HG03520 (cell line): ENCODE data around the gene HSPB8.
"Not testable (repeated sequence)": the region's sequence is repeated elsewhere in the genome, so short reads cannot be mapped to it uniquely, and the experiment has no call there.

Experiments used
- ATAC-seq: cut with Tn5 transposase; IDR thresholded peaks from one replicate; pipeline ENCODE4 v1.9.1; 2021; ENCODE audit warnings: mild to moderate bottlenecking, moderate library complexity; ENCODE audit not compliant: unreplicated experiment

HSPB8 gene

DNA sequence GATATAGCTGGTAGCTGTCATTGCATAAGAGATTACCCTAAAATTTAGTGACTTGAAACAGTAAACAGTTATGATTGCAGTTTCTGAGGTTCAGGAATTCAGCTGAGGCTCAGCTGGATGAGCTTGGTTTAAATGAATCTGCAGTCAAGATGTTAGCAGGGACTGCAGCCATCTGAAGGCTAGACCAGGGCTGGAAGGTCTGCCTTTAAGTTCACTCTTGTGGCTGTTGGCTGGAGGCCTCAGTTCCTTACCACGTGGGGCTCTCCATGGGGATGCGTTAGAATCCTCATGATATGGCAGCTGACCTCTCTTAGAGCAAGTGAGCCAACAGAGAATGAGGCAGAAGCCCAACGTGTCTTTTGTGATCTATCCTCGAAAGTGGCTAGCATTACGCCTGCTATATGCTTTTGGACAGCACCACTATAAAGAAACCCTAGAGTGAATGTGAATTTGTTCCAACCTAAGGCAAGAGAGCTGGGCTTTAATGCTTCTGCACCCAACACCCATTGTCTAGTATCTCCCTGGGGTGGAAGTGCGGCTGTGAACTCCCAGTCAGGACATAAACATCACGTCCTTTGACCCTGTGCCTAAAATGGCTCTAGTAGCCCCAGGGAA, 26.0 kb downstream of the HSPB8 start:
- no peak for ATAC-seq

DNA sequence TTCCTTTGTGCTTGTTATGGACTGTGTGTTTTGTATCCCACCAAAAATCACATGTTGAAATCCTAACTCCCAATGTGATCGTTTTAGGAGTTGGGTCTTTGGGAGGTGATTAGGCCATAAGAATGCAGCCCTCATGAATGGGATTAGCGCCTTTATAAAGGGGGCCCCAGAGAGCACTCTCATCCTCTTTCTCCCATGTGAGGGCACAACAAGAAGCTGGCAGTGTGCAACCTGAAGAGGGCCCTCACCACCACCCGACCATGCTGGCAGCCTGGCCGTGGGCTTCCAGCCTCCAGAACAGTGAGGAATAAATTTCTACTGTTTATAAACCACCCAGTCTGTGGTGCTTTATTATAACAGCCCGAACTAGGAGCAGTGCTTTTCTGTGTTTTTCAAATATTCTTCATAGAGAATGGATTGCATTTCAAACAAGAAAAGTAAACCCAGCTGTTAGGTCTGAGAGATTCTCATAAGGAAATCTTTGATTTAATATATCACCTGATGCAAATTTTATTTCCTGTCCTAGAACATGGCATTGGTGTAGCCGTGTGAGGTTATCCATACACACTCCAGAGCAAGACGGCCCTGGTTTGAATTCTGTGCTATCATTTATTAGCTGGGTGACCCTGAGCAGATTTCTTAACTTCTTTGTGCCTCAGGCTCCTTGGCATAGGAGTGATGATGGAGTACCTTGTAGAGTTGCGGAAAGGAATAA, 27.8 kb downstream of the HSPB8 start:
- ATAC-seq, result no peak

DNA sequence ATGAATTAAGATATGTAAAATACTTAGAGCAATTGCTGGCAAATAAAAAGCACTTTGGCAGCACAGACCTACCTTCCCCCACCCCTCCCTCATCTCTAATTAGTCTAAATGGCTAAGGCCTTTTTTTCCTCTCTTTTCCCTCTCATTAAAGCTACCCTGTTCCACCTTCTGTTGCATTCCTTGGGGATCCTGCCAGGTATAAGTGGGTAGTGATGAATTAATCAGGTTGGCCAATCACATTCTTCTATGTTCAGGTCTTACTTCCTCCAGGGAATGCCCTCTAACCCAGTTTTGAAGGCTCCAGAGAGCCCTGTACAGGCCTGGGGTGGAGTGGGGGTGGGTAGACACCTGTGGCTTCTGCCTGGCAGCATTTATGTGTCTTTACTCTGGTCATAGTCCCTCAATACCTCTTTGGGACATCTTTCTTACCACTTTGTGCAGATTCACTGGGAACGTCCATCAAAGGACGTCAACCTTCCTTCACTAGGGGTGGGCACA, 28.4 kb downstream of the HSPB8 start:
- ATAC-seq, result no peak

DNA sequence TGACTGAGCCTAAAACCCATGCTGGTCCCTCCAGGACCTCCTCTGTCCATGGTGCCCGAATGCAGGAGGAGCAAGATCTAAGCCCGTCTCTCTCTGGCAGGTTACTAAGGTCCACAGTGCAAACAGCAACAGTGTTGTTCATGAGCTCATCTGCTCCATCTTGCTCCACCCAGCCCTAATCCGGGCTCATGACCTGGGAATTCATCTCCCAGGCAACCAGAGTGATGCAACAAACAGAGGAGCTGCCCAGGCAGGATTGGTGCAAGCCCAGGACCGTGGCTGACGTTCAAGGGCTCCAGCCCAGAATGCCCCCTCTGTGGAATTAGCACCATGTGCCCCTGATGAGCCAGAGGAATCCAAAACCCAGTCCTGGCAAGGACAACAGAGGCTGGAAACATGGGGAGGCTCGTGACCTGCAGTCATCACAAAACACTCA, 29.9 kb downstream of the HSPB8 start:
- no peak for ATAC-seq

DNA sequence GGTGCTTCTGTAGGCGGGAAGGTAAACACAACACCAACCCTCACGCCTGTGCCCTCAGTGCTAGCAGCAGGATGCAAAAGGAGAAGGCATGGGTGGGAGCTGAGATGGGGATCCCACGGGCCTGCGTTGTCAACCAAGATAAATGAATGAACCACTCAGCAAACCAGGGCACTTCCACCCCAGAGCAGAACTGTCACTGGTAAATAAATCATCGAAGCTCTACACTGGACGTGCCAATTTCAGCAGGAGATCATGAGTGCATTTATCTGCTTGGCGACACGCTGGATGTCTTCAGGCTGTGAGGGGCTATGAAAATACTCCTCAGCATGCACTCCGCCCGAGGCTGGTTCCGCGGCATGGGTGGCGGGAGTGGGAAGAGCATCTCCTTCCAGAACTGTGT, 33.2 kb downstream of the HSPB8 start:
- ATAC-seq, result no peak

DNA sequence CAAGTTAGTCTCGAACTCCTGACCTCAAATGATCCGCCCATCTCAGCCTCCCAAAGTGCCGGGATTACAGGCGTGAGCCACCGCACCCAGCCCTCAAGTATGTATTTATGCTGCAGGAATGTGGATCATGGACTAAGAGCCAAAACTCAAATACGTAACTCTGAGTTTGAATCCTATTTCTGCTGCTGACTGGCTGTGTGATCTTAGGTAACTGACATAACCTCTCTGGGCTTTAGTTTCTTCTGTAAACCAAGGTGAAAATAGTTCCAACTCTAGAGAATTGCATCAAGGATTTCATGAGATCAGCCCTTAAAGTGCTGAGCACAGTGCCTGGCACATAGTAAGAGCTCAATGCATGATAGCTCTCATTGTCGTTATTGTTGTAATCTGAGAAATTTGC, 37.4 kb downstream of the HSPB8 start:
- ATAC-seq, result no peak

DNA sequence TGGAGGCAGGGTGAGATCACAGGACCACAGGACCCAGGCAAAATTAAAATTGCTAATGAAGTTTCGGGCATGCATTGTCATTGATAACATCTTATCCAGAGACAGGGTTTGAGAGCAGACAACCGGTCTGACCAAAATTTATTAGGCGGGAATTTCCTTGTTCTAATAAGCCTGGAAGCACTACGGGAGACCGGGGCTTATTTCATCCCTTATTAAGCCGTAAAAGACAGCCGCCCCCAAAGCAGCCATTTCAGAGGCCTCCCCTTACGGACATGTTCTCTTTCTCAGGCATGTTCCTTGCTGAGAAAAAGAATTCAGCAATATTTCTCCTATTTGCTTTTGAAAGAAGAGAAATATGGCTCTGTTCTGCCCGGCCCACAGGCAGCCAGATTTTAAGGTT, 40.1 kb downstream of the HSPB8 start:
- not testable (repeated sequence) for ATAC-seq

DNA sequence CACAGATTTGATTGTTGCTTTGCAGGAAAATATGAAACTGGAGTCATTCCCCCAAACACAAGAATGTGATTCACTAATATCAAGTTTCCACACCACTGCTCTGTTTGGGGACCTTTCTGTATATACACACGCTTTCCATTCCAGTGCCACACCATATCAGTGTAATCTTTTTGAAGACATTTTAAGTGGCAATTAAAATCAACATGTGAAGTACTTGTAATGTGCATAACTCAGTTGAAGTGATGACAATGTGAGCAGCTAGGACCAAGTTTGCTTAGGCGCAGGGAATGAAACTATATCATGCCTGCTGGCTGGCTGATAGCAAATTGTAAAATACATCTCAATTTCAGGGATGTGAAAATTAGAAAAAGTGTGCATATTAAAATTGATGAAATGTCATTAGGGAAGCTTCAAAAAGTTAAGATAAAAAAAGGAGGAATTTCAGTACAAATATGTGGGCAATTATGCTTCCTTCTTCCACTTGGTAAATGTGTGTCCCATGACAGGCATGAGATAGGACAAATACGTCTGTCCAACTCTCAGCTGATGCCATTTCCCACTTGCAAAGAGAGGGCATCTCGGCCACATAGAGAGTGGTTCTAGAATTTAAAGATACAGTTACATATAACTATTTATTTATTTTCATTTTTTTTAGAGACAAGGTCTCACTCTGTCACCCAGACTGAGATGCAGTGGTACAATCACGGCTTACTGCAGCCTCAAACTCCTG, 43.7 kb downstream of the HSPB8 start:
- no peak for ATAC-seq

DNA sequence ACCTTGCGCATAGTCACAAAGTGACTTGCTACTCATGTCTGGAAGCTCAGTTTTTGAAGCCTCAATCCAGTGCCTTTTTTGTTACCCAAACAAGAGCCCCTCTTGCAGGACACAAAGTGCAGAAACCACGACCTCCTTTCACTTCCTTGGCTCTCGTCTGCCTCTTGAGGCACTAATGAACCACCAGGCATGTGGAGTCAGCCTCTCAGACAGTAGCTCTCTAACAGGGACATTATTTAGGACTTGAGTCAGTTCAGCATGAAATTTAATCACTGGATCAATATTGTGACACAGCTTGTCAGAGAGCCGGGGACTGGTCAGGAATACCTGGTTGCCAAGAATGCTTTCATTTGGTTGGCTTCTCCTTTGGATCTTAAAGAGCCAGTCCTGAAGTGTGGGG, 46.7 kb downstream of the HSPB8 start:
- ATAC-seq, result no peak

DNA sequence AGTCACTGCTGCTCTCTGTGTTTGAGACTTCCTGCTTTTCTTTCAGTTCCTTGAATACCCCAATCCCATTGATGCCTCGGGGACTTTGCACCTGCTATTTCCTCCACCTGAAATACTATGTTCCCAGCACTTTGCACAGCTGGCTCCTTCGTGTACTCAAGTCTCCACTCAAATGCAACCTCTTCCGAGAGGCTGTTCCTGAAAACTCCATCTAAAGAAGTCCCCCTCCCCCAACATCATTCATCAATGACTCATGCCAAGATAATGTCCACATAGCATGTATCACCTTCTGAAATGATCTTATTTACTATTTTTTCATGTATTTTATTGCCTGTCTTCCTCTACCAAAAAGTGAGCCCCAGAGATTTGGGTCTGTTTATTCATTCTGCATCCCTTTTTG, 48.6 kb downstream of the HSPB8 start:
- ATAC-seq, result no peak

DNA sequence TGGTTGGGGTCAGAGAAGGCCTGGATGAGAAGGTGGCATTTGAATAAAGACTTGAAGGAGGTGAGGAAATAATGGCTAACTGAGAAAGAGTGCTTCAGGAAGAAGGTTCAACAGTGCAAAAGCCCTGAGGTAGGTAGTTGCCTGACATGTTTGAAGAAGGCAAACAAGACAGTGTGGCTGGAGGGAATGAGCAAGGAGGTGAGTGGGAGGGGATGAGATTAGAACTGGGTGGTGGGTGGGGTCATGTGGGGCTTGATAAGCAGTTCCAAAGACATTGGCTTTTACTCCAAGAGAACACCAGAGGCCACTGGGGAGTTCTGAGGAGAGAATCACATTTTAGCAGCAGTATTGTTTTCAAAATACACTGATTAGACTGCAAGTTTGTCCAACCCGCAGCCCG, 50.5 kb downstream of the HSPB8 start:
- ATAC-seq, result no peak

DNA sequence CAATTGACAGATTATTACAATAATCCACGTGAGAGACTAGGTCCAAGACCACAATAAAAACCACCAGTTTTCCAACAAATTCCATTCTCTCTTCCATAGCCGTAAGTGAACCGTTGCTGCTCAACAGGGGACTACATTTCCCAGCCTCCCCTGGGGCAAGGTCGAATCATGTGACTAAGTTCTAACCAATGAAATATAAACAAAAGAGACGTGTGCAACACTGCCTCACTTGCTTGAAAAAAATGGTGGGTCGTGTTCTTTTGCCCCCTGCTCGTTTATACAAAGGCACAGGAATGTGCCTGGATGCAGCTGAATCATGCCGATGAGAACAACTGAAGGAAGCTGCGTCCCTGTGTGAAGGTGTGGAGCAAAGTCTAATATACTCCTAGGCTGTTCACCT, 51.1 kb downstream of the HSPB8 start:
- no peak for ATAC-seq

DNA sequence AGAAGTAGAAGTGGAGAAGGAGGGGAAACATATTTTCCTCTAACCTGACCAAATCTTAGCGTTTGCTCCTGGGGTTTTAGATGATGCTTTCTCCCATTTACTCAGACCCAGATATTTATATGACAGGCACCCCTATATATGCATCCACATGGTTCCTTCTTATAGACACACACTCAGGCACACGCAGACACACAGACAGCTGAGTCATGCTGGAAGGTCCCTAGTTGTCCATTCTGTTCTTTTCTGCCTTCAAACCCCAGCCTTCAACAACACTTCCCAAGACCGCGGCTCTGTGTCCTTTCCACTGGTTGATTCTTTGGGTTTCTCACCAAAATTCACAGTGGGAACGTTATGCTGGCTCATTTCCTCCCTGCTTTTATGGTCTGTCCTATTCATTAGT, 52.1 kb downstream of the HSPB8 start:
- no peak for ATAC-seq

DNA sequence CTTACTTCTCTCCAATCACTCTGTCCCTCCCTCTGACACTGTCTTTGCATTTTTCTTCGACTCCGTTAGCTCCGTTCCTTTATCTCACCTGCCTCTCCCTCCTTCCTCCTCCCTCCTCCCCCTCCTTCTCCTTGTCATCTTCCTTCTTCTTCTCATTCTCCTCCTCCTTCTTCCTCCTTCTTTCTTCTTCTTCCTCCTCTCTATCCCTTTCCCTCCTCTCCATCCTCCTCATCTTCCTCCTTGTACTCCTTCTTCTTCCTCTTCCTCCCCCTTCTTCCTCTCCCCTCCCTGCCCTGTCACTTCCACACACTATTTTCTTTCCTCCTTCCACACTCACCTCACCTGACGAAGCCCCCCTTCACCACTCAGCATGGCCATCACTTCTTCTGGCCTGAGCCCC, 53.0 kb downstream of the HSPB8 start:
- no peak for ATAC-seq

DNA sequence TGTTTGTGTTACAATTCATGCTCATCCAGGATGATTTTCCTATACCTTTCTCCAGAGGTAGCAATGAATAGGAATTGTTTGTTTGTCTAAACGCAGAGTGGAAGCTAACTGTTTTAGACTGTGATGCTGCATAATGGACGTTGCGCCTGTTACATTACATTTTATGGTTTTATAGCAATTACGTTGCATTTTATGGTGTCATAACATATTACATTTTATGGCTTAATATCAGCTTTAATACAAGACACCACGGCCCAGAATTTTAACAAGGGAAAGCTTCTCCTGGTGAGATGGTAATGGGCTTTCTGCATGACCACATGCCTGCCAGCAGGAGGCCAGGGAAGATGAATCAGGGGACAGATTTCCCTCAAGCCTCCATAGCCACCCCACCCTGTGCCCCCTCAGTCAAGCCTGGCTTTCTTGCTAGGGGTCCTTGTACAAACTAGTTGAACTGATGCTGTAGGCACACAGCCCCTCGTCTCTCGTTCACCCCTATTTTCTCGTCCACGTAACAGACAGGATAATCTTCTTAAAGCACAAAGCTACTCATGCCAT, 56.5 kb downstream of the HSPB8 start:
- no peak for ATAC-seq

DNA sequence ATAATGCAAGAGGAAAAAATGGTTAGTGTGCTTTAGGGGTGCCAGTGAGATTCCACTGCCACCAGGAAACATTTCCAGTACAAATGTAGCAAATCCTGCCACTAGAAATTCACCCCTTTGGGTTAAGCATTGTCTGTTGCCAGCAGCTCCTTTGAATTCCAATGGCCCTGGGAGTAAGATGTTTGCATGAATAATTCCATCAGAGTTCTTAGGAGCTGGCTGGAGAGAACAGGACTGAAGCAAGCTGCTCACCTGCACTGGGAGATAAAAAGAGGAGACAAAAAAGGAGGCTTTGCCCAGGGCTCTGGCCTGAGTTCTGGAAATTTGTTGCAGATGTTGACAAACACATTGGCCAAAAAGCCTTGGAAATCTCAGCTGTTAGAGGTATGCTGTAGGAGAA, 57.6 kb downstream of the HSPB8 start:
- ATAC-seq, result no peak

DNA sequence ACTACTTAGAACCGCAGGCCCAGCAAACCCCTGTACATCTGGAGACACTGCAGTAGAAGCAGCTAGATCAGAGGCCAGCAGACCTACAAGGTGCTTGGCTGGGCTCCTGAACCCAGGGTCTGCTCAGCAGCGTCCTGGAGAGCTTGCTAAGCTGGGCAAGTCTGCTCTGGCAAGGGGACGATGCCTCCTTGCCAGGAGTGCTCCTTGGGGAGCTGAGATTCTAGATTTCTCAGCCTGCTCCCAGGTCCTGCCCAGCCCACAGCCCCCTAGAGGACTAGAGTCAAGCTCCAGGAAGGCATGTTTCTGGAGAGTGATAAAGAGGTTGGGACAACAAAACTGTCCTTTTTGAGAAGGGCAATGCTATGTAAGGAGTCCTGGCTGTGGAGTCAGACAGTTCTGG, 60.3 kb downstream of the HSPB8 start:
- no peak for ATAC-seq

DNA sequence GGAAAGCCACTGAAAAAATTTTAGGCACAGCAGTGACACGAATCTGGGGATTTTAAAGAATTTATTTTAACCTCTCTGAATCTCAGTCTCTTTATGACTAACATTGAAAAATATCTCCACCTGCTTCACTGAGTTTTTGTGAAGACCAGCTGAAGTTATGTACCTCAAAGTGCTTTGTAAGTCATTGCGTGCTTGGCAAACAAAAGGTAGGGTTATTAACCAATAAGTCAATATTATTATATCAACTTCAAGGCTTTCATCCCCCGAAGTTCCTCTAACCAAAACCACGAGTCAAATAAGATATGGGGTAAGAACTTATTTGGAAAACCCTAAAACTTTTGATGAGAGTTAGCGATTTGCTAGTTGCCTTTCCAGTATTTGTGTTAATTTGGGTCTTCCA, 62.3 kb downstream of the HSPB8 start:
- ATAC-seq, result no peak

DNA sequence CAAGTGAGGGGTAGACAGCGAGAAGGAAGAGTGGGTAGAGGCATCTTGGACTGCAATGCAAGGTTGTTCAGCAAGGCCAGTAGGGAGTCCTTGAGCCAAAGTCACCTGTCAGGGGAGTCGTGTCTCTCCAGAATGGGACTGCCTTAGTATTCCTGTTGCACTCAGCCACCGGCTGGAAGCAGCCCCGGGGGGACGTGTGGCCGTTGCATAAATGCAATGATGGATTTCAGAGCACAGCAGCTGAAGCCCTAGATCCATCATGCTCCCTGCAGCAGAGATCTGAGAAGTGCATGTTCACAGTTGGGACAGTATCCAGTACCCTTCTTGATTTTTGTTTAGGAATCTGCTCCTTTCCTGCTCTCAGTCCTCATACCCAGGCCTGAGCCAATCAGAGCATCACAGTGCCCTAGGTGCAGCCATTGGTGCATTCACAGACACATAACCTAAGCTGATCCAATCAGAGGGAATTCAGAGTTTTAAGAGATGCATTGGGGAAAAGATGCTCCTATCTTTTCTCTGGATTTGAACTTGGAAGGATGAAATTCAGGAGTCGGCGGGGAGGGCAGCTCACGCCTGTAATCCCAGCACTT, 62.9 kb downstream of the HSPB8 start:
- no peak for ATAC-seq
